Liver (tissue), 9 donors: ENCODE results near the gene AXIN1. TPM values are rescaled to one million over a fixed set of nuclear protein-coding genes. Genes with fewer than 3 reads are reported as not detected.
"Not testable (repeated sequence)": the region's sequence is repeated elsewhere in the genome, so short reads cannot be mapped to it uniquely, and the experiment has no call there.

Experiments
- DNase-seq: peaks from one replicate; pipeline ENCODE4 v3.0.0-alpha.2; 2017; ENCODE audit warnings: low spot score
- H3K27ac ChIP-seq, 2 donors: one replicate each; pipeline ENCODE4 v1.7.0; 2013; ENCODE audit warnings: inconsistent platforms in 2 of 2, low read length in 2 of 2, control low read depth in 1 of 2, low read depth in 1 of 2, mild to moderate bottlenecking in 1 of 2
- H3K27me3 ChIP-seq, 4 donors: one replicate each; pipeline versions ENCODE4 v1.6.1 to v1.7.0; 2013; ENCODE audit warnings: low read length in 3 of 4, inconsistent platforms in 1 of 4, mild to moderate bottlenecking in 1 of 4, moderate library complexity in 1 of 4; ENCODE audit not compliant: control insufficient read depth in 4 of 4, insufficient read depth in 4 of 4
- H3K36me3 ChIP-seq, 4 donors: one replicate each; pipeline versions ENCODE4 v1.6.1 to v1.7.0; 2013; ENCODE audit warnings: low read length in 3 of 4, mild to moderate bottlenecking in 3 of 4, low read depth in 1 of 4, moderate library complexity in 1 of 4; ENCODE audit not compliant: control insufficient read depth in 4 of 4, insufficient read depth in 3 of 4
- H3K4me1 ChIP-seq, 4 donors: one replicate each; pipeline versions ENCODE4 v1.6.1 to v1.7.0; 2013; ENCODE audit warnings: low read length in 3 of 4, mild to moderate bottlenecking in 3 of 4, moderate library complexity in 1 of 4; ENCODE audit not compliant: control insufficient read depth in 4 of 4, insufficient read depth in 4 of 4
- H3K4me3 ChIP-seq, 3 donors: one replicate each; pipeline versions ENCODE4 v1.6.1 to v1.7.0; 2013; ENCODE audit warnings: low read length in 3 of 3, control low read depth in 1 of 3, low read depth in 1 of 3, mild to moderate bottlenecking in 1 of 3
- H3K9ac ChIP-seq, 2 donors: one replicate each; pipeline ENCODE4 v1.7.0; 2013; ENCODE audit warnings: low read length in 2 of 2, mild to moderate bottlenecking in 2 of 2, moderate library complexity in 2 of 2, control low read depth in 1 of 2, low read depth in 1 of 2
- H3K9me3 ChIP-seq, 4 donors: one replicate each; pipeline versions ENCODE4 v1.6.1 to v1.7.0; 2013; ENCODE audit warnings: low read length in 3 of 4; ENCODE audit not compliant: control insufficient read depth in 4 of 4
- FOXA1 ChIP-seq: IDR thresholded peaks from 2 replicates; pipeline ENCODE4 v1.6.1; 2016; ENCODE audit warnings: antibody characterized with exemption
- FOXA2 ChIP-seq: IDR thresholded peaks from 2 replicates; pipeline ENCODE4 v1.6.1; 2016; ENCODE audit warnings: antibody characterized with exemption
- HNF4A ChIP-seq, 2 donors: conservative IDR thresholded peaks; 2 replicates each; pipeline ENCODE4 v1.6.1; 2016; ENCODE audit warnings: antibody characterized with exemption in 2 of 2, mild to moderate bottlenecking in 2 of 2
- HNF4G ChIP-seq: IDR thresholded peaks from 2 replicates; pipeline ENCODE4 v1.6.1; 2016; ENCODE audit warnings: antibody characterized with exemption
- JUND ChIP-seq, 2 donors: IDR thresholded peaks; 2 replicates each; pipeline ENCODE4 v1.6.1; 2016; ENCODE audit warnings: antibody characterized with exemption in 2 of 2
- RAD21 ChIP-seq, 2 donors: IDR thresholded peaks; 2 replicates each; pipeline ENCODE4 v1.6.1; 2016; ENCODE audit warnings: antibody characterized with exemption in 2 of 2, mild to moderate bottlenecking in 2 of 2
- RXRA ChIP-seq, 2 donors: IDR thresholded peaks; 2 replicates each; pipeline ENCODE4 v1.6.1; 2017 to 2018; ENCODE audit warnings: antibody characterized with exemption in 2 of 2, mild to moderate bottlenecking in 1 of 2
- ZBTB33 ChIP-seq: IDR thresholded peaks from 2 replicates; pipeline ENCODE4 v1.6.1; 2016; ENCODE audit warnings: antibody characterized with exemption
- WGBS: extraction: QIAGEN DNeasy Blood & Tissue Kit; methylation state at CpG from one replicate; pipeline ENCODE4 v1.1.7; 2013; 5-methylcytosine and 5-hydroxymethylcytosine counted together
- polyA plus RNA-seq, 2 donors: library from polyadenylated mRNA; stranded (reverse) in 1 of 2; unstranded in 1 of 2; fragments of 200-250 nt in 1 of 2; fragments of >200 nt in 1 of 2; fragmentation: Nextera tagmentation in 1 of 2; extraction: Ambion mirVana in 1 of 2; gene quantifications; one replicate each; pipeline versions ENCODE4 v1.2.1 to v1.2.3, GENCODE V29; 2013 to 2015
- total RNA-seq, 2 donors: library from RNA; depleted of rRNA; stranded (reverse); fragments of >200 nt; gene quantifications; one replicate each; pipeline ENCODE4 v1.2.3, GENCODE V29; 2014
- donor health status: healthy.
- donor health status: healthy.
- donor health status: healthy.
- donor health status: healthy.
- donor health status: healthy.

The AXIN1 gene
- total and polyA plus RNA-seq, 4 donors: 2.0 to 10.3 (median 7.9) TPM

GRCh38 chr16:345772-346171, 6.8 kb downstream of the AXIN1 start:
- no peak overlapping the region for H3K4me3 ChIP-seq
- no peak for DNase-seq
- H3K27me3 ChIP-seq: no peaks in the 10 kb centered on the region
- no peak overlapping the region for H3K9ac ChIP-seq
- H3K4me1 ChIP-seq: no peaks in the 10 kb centered on the region
- H3K36me3 ChIP-seq: peaks cover 0 to 12% (median 5%) of the 10 kb centered on the region in 4 donors
- TF ChIP-seq FOXA1: no peak
- H3K9me3 ChIP-seq: no peaks in the 10 kb centered on the region
- WGBS: 92% methylated on average over 11 of the region's 11 CpGs
- no peak overlapping the region for H3K27ac ChIP-seq

- H3K4me1 ChIP-seq: peaks cover 0 to 4% (median 0%) of the 10 kb centered on the region in 4 donors
- DNase-seq: no peak
Measured at GRCh38 chr16:342455-343213, 9.9 kb downstream of the AXIN1 start.

GRCh38 chr16:341974-342336, 10.6 kb downstream of the AXIN1 start:
- not testable (repeated sequence) for H3K4me1 ChIP-seq, H3K9ac ChIP-seq, H3K27me3 ChIP-seq, H3K27ac ChIP-seq, DNase-seq, H3K9me3 ChIP-seq, H3K4me3 ChIP-seq
- H3K36me3 ChIP-seq: peaks cover 0 to 12% (median 5%) of the 10 kb centered on the region in 4 donors
- WGBS: 96% methylated on average over 13 of the region's 13 CpGs

More at GRCh38 chr16:342455-343213, 9.9 kb downstream of the AXIN1 start:
- Histone ChIP-seq H3K4me3 (no peak overlapping the region), H3K9ac (no peak overlapping the region), H3K27me3 (no peaks in the 10 kb centered on the region), H3K36me3 (peaks cover 0 to 12% (median 5%) of the 10 kb centered on the region in 4 donors), H3K9me3 (no peaks in the 10 kb centered on the region), H3K27ac (no peak overlapping the region)
- 93% methylated on average over 18 of the region's 18 CpGs for WGBS
- no peak for TF ChIP-seq FOXA2
- no peak for TF ChIP-seq FOXA1
- no peak for TF ChIP-seq JUND (IDR thresholded peaks at IDR 0.05)
- no peak for TF ChIP-seq HNF4G
- TF ChIP-seq RAD21 (IDR thresholded peaks at IDR 0.05): no peak
- TF ChIP-seq HNF4A (conservative IDR thresholded peaks at IDR 0.05): no peak
- TF ChIP-seq RXRA (IDR thresholded peaks at IDR 0.05): no peak
- TF ChIP-seq ZBTB33: no peak

GRCh38 chr16:341095-341973, 11.2 kb downstream of the AXIN1 start:
- not testable (repeated sequence) for H3K9ac ChIP-seq, H3K36me3 ChIP-seq, DNase-seq, H3K9me3 ChIP-seq, H3K4me1 ChIP-seq, H3K27ac ChIP-seq, H3K27me3 ChIP-seq, H3K4me3 ChIP-seq
- WGBS: 97% methylated on average over 47 of the region's 47 CpGs
